Left cardiac atrium (tissue), 4 donors: ENCODE results near the gene CTDNEP1. TPM values are rescaled to one million over a fixed set of nuclear protein-coding genes. Genes with fewer than 3 reads are reported as not detected.

Source experiments
- ATAC-seq, 2 donors: fragments of 200-7000 bp; cut with Tn5 transposase; one replicate each; pipeline ENCODE4 v1.9.1; 2020; ENCODE audit warnings: mild to moderate bottlenecking in 2 of 2, moderate library complexity in 2 of 2
- DNase-seq: peaks from one replicate; pipeline ENCODE4 v3.0.0-alpha.2; 2020
- intact Hi-C, 2 donors: fragments of 100-400 bp; cut with DNase I; formaldehyde crosslinking; loops; one replicate each; pipeline versions ENCODE4 v1.14.1 to v1.15.1; 2022 to 2023
- total RNA-seq, 2 donors: library from RNA; stranded (reverse); fragmentation: NEBNext Ultra II Directional; extraction: Animal tissue kit (Norgen Biotek cat#: 25700); gene quantifications; one replicate each; pipeline ENCODE4 v1.2.1, GENCODE V29; 2021
- donor health status: DM: no; HTN: yes; CAD: no.
- donor health status: DM: no; HTN: yes; CAD: no; lungs with severe emphysema.
- donor health status: DM: yes; HTN: yes; CAD: no.
- donor health status: Dilated cardiomyopathy.

The CTDNEP1 gene
- total RNA-seq, 2 donors from 2014 or later: 116 to 118 TPM

DNA sequence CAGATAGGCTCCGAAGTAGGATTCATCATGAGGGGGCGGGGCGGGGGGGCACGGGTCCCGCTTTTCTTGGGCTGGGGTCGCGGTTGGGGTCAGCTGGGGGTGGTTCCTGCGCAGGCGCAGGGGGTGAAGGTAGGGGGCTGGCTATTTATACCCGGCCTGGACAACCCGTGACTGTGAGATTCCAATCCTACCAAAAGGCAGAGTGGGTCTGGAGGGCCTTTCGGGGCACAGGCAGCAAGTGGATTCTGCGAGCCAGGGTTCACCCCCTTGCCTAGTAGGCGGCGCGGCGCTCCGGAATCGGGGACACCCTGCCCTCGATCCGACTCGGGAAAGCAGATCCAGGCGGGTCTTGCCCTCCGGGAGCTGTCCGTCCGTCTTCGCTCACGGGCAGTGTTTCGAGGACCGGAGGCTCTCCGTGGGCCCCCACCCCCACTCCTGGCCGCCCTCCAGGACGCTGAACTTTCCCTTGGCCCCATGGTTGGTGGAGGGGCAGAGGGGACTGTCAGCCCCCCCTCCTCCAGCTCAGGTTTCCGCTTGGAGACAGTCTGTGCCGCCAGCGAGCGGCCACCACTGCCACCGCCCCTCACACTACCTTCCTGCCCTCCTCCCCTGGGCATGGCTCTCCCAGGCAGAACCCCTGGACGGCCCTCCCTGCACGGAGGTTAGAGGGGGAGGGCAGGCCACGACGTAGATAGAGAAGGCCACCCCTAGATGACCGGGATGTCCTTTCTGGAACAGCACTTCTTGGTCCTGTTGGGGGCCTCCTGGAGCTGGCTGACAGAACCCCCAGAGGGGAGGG is 30.6 kb upstream of the CTDNEP1 start:
- peak; percentile 73 for DNase-seq
- intact Hi-C loops: loop anchor here (2.0 to 5.0 kb wide), 2 partner anchors 15 to 65 kb away; no protein-coding TSS in a partner anchor
- ATAC-seq: peak; percentile 43 to 45

DNA sequence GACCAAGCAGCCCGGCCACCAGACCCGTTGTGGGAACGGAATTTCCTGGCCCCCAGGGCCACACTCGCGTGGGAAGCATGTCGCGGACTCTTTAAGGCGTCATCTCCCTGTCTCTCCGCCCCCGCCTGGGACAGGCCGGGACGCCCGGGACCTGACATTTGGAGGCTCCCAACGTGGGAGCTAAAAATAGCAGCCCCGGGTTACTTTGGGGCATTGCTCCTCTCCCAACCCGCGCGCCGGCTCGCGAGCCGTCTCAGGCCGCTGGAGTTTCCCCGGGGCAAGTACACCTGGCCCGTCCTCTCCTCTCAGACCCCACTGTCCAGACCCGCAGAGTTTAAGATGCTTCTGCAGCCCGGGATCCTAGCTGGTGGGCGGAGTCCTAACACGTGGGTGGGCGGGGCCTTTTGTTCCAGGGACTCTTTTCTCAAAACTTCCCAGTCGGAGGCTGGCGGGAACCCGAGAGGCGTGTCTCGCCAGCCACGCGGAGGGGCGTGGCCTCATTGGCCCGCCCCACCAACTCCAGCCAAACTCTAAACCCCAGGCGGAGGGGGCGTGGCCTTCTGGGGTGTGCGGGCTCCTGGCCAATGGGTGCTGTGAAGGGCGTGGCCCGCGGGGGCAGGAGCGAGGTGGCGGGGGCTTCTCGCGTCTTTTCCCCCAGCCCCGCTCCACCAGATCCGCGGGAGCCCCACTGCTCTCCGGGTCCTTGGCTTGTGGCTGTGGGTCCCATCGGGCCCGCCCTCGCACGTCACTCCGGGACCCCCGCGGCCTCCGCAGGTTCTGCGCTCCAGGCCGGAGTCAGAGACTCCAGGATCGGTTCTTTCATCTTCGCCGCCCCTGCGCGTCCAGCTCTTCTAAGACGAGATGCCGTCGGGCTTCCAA is 29.8 kb upstream of the CTDNEP1 start, which contains the start of gene SLC2A4:
Gene SLC2A4 (plus strand): TSS at position 645 of the 879 bp plus-strand sequence. CDS start 217 bp downstream, at position 862.
- DNase-seq (peak; percentile 95), ATAC-seq (peak; percentile 85 to 93)
- intact Hi-C loops: loop anchor here (2.0 to 5.0 kb wide), 2 partner anchors 15 to 66 kb away; no protein-coding TSS in a partner anchor

DNA sequence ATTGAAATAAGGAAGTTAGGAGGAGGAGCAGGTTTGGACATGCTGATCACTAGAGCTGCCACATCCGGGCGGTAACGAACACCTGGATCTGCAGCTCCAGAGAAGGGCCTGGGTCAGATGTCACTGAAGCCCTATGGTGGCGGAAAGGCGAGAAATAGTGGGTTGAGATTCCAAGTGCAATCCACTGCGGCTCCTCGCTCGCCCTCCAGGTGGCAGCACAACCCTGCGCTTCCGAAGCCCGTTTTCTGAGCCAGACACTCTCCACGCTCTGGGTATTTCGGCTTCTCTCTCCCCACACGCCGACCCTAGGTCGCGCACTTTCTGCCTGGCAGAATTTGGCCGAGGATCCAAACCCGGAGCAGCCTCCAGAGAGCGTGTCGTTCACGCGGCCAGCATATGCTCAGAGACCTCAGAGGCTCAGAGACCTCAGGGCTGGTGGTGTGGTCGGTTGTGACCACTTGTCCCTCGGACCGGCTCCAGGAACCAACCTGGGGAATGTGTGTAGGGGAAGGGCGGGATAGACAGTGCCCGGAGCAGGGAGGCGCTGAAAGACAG is 29.1 kb upstream of the CTDNEP1 start:
- intact Hi-C loops: loop anchor here (1.0 to 5.0 kb wide), 3 partner anchors 16 to 67 kb away; no protein-coding TSS in a partner anchor
- ATAC-seq (peak; percentile 64 to 82), DNase-seq (peak; percentile 85)

DNA sequence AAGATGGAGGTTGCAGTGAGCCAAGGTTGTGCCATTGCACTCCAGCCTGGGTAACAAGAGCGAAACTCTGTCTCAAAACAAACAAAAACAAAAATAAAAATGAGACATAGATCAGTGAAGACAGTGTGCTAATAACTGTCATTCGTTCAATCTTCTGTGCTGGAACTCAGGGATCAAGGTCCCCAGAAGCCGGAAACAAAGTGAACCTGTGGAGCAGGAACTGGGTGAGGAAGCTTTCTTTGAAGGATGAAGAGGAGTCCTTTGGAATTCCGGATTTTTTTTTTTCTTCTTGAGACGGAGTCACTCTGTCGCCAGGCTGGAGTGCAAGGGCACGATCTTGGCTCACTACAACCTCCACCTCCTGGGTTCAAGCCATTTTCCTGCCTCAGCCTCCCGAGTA is 27.9 kb upstream of the CTDNEP1 start:
- intact Hi-C loops: no loop called here
- DNase-seq: no peak

DNA sequence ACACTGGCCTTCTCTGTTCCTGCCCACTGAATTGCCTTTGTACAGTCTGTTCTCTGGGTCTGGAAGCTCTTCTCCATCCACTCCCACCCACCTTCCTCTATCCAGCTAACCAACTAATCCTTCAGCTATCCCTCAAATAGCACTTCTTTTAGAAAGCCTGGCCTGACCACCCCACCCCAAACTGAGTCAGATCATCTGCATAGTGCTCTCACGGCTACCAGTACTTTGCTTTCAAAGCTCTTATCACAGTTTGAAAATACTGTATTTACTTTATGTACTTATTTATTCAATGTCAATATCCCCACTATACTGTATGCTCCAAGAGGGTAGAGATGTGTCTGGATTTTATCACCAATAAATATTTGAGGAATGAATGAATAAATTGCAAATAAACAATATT is 15.2 kb upstream of the CTDNEP1 start:
- ATAC-seq (no peak), DNase-seq (no peak)
- intact Hi-C loops: no loop called here

More for the DNA sequence above, 27.9 kb upstream of the CTDNEP1 start:
- no peak for ATAC-seq

DNA sequence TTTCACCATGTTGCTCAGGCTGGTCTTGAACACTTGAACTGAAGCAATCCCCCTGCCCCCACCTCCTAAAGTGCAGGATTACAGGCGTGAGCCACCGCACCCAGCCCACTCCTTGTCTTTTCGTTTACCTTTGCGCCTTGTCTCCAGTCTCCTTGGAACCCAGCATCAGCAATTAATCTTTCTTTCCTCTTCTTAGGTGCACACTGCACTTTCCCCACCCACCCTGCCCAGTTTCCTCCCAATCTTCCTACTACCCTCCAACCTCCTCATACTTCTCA is 12.2 kb upstream of the CTDNEP1 start:
- DNase-seq (no peak), ATAC-seq (no peak)
- intact Hi-C loops: no loop called here

DNA sequence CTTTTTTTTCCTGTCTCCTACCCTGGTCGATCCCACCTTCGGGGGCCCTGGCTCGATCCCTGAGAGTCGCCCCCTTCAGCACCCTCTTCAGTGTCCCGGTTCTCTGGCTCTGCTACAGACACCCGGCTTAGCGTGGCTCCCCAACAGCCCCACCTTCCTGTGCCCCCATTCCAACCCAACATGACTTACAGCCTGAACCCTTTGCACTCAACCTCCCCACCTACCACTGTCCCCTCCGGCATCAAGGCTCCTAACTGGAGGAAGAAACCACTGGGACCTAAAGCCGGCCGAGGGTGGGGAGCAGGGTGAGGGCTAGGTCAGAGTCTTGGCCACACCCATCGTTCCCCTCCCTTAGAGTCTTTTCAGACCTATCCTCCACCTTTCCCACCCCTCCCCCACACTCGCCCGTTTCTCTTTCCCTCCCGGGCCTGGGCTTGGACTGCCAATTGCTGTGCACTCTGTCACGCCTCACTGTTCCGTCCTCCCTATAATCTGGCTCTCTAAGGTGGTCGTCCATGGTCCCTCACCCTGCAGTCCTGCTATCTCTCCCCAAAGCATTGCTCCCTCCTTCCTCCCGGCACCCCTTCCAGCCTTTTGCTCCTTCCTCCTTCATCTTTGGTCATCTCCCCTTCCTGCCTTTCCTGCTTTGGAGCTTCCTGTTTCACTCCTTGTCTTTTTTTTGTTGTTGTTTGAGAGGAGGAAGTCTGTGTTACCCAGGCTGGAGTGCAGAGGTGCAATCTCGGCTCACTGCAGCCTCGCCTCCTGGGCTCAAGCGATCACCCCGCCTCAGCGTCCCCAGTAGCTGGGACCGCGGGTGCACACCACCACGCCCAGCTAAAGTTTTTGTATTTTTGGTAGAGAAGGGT is 11.6 kb upstream of the CTDNEP1 start:
- DNase-seq (no peak), ATAC-seq (peak in 1 of 2 donors; percentile 15)
- intact Hi-C loops: no loop called here

DNA sequence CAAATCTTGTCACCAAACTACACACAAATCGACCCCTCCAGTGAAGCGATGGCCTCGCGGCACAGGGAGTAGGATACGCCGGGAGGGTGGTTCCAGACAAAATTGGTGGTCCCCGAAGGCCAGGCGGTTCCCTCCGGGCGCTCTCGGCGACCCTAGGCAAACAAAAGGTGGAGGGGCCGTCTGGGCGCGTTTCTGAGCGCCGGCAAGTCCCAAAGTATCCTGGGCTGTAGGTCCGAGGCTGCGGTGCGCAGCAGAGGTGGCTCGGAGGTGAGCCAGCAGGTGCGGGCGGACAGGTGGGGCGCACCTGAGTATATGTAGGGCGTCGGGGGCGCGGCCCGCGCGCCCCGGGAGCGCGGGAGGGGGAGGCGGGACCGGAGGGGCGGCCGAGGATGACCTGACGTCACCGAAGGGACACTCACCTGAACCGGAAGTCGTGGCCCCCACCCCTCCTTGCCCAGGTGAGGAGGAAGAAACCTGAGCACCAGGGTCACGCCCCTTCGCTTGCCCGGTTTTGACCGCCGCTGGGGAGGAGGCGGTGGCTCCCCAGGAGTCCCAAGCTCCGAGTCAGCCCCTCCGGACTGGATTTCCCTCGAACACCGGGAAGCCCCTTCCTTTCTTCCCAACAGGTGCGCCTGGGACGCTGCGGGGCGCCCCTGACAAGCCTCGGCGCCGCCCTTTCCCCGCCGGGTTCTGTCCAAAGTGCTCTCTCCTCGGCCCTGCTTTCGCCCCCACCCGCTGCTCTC is 10.8 kb upstream of the CTDNEP1 start, which contains the start of gene CLDN7:
Gene CLDN7 (minus strand): TSS at position 287 of the 743 bp plus-strand sequence. CDS start 435 bp downstream, outside the sequence.
- intact Hi-C loops: no loop called here
- DNase-seq: no peak
- no peak for ATAC-seq

DNA sequence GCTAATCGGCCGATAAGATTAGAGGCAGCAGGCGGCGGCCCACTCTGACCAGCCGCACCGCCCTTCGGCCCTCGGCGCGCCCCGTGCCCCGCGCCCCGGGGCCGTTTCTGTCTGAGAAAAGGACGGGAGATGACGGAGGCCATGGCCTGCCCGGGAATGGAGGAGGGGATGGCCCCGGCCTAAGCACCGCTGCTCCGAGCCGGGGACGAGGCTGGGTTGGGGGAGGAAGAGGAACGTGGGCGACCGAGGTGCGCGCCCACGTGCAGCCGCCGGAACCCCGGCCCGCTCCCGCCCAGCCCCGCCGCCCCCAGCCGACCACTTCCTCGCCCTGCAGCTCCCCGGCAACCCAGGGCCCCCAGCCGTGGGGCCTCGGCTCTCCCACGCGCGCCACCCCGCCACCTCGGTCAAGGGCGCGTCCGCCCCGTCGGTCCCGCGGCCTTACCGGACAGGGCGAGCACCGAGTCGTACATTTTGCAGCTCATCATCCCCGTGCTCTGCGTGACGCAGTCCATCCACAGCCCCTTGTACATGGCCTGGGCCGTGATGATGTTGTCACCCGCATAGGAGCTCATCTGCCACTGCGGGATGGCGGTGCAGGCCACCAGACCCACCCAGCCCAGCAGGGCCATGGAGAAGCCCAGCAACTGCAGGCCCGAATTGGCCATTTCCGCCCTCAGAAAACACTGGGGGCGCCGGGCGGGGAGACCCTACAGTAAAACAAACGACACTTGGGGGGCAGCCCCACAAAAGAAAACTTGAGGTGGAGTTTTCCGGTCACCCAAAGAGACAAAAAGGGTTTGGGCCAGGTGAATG is 10.1 kb upstream of the CTDNEP1 start:
- peak; percentile 27 to 28 for ATAC-seq
- DNase-seq: no peak
- intact Hi-C loops: no loop called here

DNA sequence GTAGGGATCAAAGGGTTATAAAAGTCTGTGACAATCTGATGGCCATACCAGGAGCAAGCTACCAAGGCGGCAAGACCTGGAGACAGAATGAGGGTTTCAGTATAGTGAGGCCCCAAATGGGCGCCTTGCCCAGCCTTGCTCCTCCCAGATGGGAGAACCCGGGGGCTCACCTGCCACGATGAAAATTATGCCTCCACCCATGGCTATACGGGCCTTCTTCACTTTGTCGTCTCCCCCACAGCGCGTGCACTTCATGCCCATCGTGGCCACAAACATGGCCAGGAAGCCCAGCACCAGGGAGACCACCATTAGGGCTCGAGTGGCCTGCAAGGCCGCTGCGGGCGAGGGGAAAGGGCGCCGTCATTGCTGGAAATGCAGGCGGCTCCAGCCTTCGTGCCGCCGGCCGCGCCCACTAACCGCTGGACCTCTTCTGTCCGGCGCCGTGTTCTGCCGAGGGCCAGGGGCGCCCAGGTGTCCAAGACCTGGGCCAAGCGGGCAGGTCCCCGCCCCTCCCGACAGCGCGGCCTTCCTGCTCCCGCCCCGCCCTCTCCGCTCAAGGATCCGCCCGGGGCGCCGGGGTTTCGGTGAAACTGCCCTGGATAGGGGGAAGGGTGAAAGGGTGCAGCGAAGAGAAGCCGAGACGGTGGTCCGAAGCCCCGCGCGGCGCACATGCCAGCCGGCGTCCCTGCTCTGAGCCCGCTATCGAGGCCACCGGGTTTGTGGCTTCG is 9.3 kb upstream of the CTDNEP1 start:
- no peak for DNase-seq

DNA sequence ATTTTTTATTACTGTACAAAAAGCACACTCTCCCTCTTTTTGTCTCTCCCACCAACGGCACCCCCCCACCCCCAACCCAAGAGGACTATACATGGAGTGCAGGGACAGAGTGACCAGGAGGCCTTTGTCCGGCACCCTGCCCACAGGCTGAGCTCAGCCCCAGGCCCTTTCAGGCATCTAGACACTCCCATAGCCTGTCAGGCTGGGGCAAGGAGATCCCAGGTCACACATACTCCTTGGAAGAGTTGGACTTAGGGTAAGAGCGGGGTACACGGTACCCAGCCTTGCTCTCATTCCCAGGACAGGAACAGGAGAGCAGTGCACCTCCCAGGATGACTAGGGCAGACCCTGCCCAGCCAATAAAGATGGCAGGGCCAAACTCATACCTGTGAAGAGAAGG is 8.6 kb upstream of the CTDNEP1 start:
- intact Hi-C loops: no loop called here
- ATAC-seq: no peak
- no peak for DNase-seq

More for the DNA sequence above, 9.3 kb upstream of the CTDNEP1 start:
- ATAC-seq: peak; percentile 66 to 68
- intact Hi-C loops: no loop called here

DNA sequence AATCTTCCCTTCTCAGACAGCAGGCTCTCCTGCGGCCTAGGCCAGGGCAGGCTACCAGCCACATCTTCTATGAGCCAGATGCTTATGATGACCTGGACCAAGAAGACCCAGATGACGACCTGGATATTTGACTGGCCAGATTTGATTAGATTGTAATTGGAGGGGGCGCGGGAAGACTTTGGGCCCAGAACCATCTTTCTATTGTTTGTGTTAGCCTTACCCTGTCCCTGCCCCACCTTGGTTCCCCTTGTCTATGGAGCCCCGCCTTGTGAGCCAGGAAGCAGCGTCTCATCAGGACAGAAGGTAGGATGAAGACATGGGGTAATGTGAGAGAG is 8.0 kb upstream of the CTDNEP1 start:
- no peak for ATAC-seq
- no peak for DNase-seq
- intact Hi-C loops: no loop called here

DNA sequence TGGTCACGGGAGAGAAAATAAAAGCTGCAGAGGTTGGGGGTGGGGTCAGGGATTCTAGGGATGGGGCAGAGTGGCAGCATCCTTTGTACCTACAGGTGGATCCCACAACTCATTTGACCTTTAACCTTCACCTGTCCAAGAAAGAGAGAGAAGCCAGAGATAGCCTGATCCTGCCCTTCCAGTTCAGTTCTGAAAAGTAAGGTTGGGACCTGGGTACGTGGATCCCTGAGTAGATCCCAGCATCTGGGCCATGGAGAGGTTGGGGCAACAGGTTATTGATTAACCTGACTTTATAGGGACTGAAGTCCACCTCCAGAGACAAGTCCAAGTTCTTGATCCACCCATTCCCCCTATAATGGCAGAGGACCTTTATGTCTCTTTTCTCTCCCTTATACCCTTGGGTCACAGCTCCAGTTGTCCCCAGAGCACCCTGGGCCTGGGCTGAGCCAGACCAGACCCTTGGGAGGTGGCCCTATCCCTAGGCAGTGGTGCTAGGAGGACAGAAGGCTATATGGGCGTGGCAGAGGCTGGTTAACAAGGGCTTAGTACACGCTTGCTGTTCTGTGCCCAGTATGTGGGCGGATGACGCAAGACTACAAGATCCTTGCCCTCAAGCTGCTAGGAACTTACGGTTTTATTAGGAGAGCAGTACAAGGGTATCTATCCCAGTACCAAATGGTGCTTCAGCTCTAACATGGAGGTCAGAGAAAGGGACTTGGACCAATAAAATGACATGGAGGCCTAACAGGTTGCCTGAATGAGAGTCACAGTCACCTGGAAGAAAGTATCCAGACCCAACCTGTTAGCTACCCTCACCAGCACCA is 7.4 kb upstream of the CTDNEP1 start:
- intact Hi-C loops: no loop called here
- ATAC-seq: no peak
- peak; percentile 48 for DNase-seq

DNA sequence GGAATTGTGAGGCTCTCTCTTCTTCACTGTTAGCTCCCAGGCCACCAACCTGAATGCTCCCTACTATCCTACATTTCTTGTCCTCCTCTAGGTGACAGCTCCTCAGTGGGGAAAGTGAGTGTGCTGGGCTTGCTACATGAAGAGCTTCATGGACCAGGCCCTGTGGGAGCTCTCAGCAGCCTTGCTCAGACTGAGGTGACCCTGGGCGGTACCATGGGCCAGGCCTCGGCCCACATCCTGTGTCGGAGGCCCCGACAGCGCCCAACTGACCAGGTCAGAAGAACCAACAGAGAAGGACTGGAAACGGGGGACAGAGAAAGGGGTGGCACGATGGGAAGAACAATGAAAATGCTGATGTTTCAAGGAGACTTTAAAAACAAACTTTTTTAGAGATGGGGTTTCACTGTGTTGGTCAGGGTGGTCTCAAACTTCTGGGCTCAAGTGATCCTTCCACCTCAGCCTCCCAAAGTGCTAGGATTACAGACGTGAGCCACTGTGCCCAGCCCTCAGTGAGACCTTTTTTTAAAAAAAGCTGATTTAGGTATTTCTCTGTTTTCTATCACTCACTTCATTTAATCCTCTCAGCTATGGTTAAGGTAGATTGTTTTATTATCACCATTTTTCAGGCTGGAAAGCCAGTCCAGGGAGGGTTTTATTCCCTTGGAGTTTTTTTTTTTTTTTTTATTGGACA is 5.4 kb upstream of the CTDNEP1 start:
- DNase-seq (no peak), ATAC-seq (no peak)
- intact Hi-C loops: no loop called here

DNA sequence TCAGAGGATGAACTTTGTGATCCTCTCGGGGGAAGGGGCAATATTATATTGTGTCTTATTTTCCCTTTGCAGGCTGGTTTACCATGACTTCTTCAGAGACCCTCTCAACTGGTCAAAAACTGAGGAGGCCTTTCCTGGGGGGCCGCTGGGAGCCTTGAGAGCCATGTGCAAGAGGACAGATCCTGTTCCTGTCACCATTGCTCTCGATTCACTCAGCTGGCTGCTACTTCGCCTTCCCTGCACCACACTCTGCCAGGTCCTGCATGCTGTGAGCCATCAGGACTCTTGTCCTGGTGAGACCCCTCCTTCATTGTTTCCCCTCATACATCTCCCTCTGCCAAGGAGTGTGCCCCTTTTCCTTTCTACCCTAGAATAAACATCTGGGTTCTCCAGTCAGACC is 3.0 kb upstream of the CTDNEP1 start:
- intact Hi-C loops: no loop called here
- DNase-seq: no peak
- no peak for ATAC-seq
